HL-60 (cell line): Measurements from ENCODE around the gene CFAP65.

Source experiments
- DNase-seq, 2 experiments: peaks; one replicate each; pipeline ENCODE4 v3.0.0-alpha.2; 2010 to 2020; ENCODE audit warnings: low read depth in 1 of 2, low spot score in 1 of 2
- H3K27ac ChIP-seq: fragments of 250-450 bp; sonication (Bioruptor Pico); replicated peaks from 2 replicates; pipeline ENCODE4 v1.5.1; 2020; ENCODE audit warnings: mild to moderate bottlenecking, moderate library complexity
- H3K27me3 ChIP-seq: fragments of 250-450 bp; sonication (Bioruptor Pico); 2 replicates; pipeline ENCODE4 v1.5.1; 2021; ENCODE audit warnings: mild to moderate bottlenecking, moderate library complexity; ENCODE audit not compliant: insufficient read depth, poor library complexity, severe bottlenecking
- H3K4me3 ChIP-seq: replicated peaks from 2 replicates; pipeline ENCODE4 v1.5.1; 2011; ENCODE audit warnings: mild to moderate bottlenecking, control low read depth, low read length; ENCODE audit not compliant: insufficient read depth
- GABPA ChIP-seq: IDR thresholded peaks from 2 replicates; pipeline ENCODE4 v1.6.1; 2012; ENCODE audit warnings: low read depth
- POLR2AphosphoS5 ChIP-seq: IDR thresholded peaks from 2 replicates; pipeline ENCODE4 v1.6.1; 2012; ENCODE audit warnings: low read depth
- SPI1 ChIP-seq: IDR thresholded peaks from 2 replicates; pipeline ENCODE4 v1.6.1; 2012; ENCODE audit warnings: low read depth, mild to moderate bottlenecking, borderline replicate concordance
- TF ChIP-seq, protein P1 (sequence below): IDR thresholded peaks from 2 replicates; pipeline ENCODE4 v1.6.1; 2012; ENCODE audit warnings: low read depth; ENCODE audit not compliant: insufficient replicate concordance
- TF ChIP-seq, protein P2 (sequence below): IDR thresholded peaks from one replicate; pipeline ENCODE4 v1.5.1; 2011; ENCODE audit warnings: low read length, control low read depth, inconsistent platforms; ENCODE audit not compliant: insufficient read depth

CFAP65 gene

DNA sequence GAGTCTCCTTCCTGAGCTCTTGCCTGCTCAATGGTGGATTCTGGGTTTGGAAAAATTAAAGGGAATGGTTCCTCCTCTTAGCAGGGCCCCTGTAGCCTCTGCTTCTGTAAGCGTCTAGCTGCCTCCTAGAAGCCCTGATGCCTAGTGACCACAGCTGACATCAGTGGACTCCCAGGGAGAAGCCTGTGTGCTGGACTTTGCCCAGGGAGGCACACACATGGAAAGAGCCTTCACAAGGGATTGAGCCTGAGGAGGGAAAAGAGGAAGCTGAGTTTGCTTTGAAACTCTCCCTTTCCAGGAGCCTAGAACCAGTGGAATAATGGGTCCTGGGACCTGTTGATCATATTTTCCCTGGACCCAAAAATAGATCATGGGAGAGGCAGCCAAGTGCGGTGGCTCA is 1.4 kb upstream of the CFAP65 start:
- H3K4me3 ChIP-seq = no peak overlapping the region
- TF ChIP-seq POLR2AphosphoS5 = no peak
- TF ChIP-seq, protein P1, sequence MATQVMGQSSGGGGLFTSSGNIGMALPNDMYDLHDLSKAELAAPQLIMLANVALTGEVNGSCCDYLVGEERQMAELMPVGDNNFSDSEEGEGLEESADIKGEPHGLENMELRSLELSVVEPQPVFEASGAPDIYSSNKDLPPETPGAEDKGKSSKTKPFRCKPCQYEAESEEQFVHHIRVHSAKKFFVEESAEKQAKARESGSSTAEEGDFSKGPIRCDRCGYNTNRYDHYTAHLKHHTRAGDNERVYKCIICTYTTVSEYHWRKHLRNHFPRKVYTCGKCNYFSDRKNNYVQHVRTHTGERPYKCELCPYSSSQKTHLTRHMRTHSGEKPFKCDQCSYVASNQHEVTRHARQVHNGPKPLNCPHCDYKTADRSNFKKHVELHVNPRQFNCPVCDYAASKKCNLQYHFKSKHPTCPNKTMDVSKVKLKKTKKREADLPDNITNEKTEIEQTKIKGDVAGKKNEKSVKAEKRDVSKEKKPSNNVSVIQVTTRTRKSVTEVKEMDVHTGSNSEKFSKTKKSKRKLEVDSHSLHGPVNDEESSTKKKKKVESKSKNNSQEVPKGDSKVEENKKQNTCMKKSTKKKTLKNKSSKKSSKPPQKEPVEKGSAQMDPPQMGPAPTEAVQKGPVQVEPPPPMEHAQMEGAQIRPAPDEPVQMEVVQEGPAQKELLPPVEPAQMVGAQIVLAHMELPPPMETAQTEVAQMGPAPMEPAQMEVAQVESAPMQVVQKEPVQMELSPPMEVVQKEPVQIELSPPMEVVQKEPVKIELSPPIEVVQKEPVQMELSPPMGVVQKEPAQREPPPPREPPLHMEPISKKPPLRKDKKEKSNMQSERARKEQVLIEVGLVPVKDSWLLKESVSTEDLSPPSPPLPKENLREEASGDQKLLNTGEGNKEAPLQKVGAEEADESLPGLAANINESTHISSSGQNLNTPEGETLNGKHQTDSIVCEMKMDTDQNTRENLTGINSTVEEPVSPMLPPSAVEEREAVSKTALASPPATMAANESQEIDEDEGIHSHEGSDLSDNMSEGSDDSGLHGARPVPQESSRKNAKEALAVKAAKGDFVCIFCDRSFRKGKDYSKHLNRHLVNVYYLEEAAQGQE = no peak
- TF ChIP-seq, protein P2, sequence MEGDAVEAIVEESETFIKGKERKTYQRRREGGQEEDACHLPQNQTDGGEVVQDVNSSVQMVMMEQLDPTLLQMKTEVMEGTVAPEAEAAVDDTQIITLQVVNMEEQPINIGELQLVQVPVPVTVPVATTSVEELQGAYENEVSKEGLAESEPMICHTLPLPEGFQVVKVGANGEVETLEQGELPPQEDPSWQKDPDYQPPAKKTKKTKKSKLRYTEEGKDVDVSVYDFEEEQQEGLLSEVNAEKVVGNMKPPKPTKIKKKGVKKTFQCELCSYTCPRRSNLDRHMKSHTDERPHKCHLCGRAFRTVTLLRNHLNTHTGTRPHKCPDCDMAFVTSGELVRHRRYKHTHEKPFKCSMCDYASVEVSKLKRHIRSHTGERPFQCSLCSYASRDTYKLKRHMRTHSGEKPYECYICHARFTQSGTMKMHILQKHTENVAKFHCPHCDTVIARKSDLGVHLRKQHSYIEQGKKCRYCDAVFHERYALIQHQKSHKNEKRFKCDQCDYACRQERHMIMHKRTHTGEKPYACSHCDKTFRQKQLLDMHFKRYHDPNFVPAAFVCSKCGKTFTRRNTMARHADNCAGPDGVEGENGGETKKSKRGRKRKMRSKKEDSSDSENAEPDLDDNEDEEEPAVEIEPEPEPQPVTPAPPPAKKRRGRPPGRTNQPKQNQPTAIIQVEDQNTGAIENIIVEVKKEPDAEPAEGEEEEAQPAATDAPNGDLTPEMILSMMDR = no peak
- no peak for TF ChIP-seq GABPA
- TF ChIP-seq SPI1 = no peak
- no peak overlapping the region for H3K27ac ChIP-seq
- DNase-seq = no peak
- H3K27me3 ChIP-seq = peaks cover 35% of the 10 kb centered on the region

DNA sequence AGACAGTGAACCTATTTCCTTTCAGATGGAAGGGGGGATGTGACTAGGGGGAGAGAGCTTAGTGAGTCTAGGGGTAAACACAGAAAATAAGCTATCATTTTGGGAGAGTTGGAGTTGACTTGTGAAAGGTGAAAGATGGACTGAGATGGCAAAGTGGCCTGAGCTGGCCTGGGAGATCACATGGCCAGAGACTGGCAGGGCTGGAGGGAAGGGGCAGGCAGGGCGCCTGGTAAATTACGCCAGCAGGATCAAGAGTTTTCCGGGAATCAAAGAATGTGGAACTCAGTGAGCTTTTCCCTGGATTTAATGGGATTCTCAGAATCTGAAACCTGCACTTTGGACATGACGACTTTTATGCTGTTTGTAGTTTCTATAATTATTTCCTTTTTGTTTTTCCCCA is 841 bp upstream of the CFAP65 start:
- DNase-seq = no peak
- peaks cover 33% of the 10 kb centered on the region for H3K27me3 ChIP-seq
- H3K27ac ChIP-seq = no peak overlapping the region
- H3K4me3 ChIP-seq = no peak overlapping the region
- TF ChIP-seq, protein P2 = no peak
- no peak for TF ChIP-seq GABPA
- no peak for TF ChIP-seq POLR2AphosphoS5
- TF ChIP-seq, protein P1 = no peak
- no peak for TF ChIP-seq SPI1

GRCh38 chr2:219038600-219038999 is 2.7 kb downstream of the CFAP65 start:
- Histone ChIP-seq H3K27ac (no peak overlapping the region), H3K27me3 (peaks cover 47% of the 10 kb centered on the region), H3K4me3 (no peak overlapping the region)
- no peak for DNase-seq
- TF ChIP-seq SPI1 (no peak), POLR2AphosphoS5 (no peak), GABPA (no peak)
- TF ChIP-seq, protein P1 = no peak
- TF ChIP-seq, protein P2 = no peak
